ENCODE results near the gene ANGPT4. TPM values are rescaled to one million over a fixed set of nuclear protein-coding genes. Genes with fewer than 3 reads are reported as not detected.
"Not testable (repeated sequence)": the region's sequence is repeated elsewhere in the genome, so short reads cannot be mapped to it uniquely, and the experiment has no call there.

ANGPT4 gene
- polyA plus RNA-seq, 4 donors, result 0.01 to 0.70 TPM; not detected in 2

DNA sequence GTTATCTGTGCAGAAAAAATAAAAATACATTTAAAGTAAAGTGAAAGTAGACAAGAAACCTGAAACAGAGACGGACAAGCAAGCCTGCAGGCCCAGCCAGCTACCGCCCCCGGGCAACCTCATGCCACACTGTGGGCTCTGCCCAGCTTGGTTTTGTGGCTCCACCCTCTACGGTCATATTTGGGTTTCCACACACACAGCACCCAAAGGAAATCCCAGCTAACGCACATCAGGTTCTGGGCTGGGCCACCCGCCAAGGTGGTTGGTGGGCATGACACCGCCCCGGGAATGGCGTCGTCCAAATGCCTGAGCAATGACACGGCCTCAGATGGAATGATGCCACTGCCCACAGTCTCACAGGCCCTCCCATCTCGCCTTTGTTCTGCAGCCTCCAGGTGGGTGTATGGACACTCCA is 59.8 kb downstream of the ANGPT4 start:
- Histone ChIP-seq H3K4me3 (ENCODE audit: low read depth in 1 of 3, low read length in 3 of 3) (no peak overlapping the region), H3K36me3 (ENCODE audit: control insufficient read depth in 3 of 3, insufficient read depth in 2 of 3, low read depth in 1 of 3, low read length in 3 of 3) (peaks cover 0 to 4% (median 0%) of the 10 kb centered on the region in 3 donors), H3K27ac (ENCODE audit: low read depth in 1 of 3, low read length in 2 of 3) (no peak overlapping the region), H3K9me3 (ENCODE audit: control insufficient read depth in 2 of 2, insufficient read depth in 1 of 2, low read depth in 1 of 2, low read length in 1 of 2) (no peaks in the 10 kb centered on the region), H3K27me3 (ENCODE audit: control insufficient read depth in 3 of 3, insufficient read depth in 3 of 3, low read length in 3 of 3) (no peaks in the 10 kb centered on the region), H3K4me1 (ENCODE audit: control insufficient read depth in 3 of 3, insufficient read depth in 2 of 3, low read depth in 1 of 3, low read length in 2 of 3) (no peaks in the 10 kb centered on the region)
- DNase-seq (no peak), FAIRE-seq (no peak)
- 64 to 76% (median 66%) methylated on average over 12 of the region's 12 CpGs for WGBS, 3 donors

- peaks cover 0 to 4% (median 0%) of the 10 kb centered on the region in 3 donors for H3K36me3 ChIP-seq (ENCODE audit: control insufficient read depth in 3 of 3, insufficient read depth in 2 of 3, low read depth in 1 of 3, low read length in 3 of 3)
- WGBS, 3 donors, result 53 to 74% (median 64%) methylated on average over 10 to 11 of the region's 11 CpGs
- H3K9me3 ChIP-seq (ENCODE audit: control insufficient read depth in 2 of 2, insufficient read depth in 1 of 2, low read depth in 1 of 2, low read length in 1 of 2), result no peaks in the 10 kb centered on the region
- no peak overlapping the region for H3K27ac ChIP-seq (ENCODE audit: low read depth in 1 of 3, low read length in 2 of 3)
- FAIRE-seq (no peak), DNase-seq (no peak)
- no peaks in the 10 kb centered on the region for H3K4me1 ChIP-seq (ENCODE audit: control insufficient read depth in 3 of 3, insufficient read depth in 2 of 3, low read depth in 1 of 3, low read length in 2 of 3)
- no peaks in the 10 kb centered on the region for H3K27me3 ChIP-seq (ENCODE audit: control insufficient read depth in 3 of 3, insufficient read depth in 3 of 3, low read length in 3 of 3)
- no peak overlapping the region for H3K4me3 ChIP-seq (ENCODE audit: low read depth in 1 of 3, low read length in 3 of 3)
Observed at GRCh38 chr20:855466-856360, 60.4 kb downstream of the ANGPT4 start.

GRCh38 chr20:854601-855000 is 61.5 kb downstream of the ANGPT4 start:
- 57 to 68% (median 64%) methylated on average over 6 of the region's 6 CpGs for WGBS, 3 donors
- Histone ChIP-seq H3K4me3 (ENCODE audit: low read depth in 1 of 3, low read length in 3 of 3) (no peak overlapping the region), H3K36me3 (ENCODE audit: control insufficient read depth in 3 of 3, insufficient read depth in 2 of 3, low read depth in 1 of 3, low read length in 3 of 3) (peaks cover 0 to 4% (median 0%) of the 10 kb centered on the region in 3 donors), H3K27ac (ENCODE audit: low read depth in 1 of 3, low read length in 2 of 3) (no peak overlapping the region), H3K4me1 (ENCODE audit: control insufficient read depth in 3 of 3, insufficient read depth in 2 of 3, low read depth in 1 of 3, low read length in 2 of 3) (no peaks in the 10 kb centered on the region), H3K27me3 (ENCODE audit: control insufficient read depth in 3 of 3, insufficient read depth in 3 of 3, low read length in 3 of 3) (no peaks in the 10 kb centered on the region), H3K9me3 (ENCODE audit: control insufficient read depth in 2 of 2, insufficient read depth in 1 of 2, low read depth in 1 of 2, low read length in 1 of 2) (no peaks in the 10 kb centered on the region)
- DNase-seq (no peak), FAIRE-seq (no peak)

GRCh38 chr20:853406-853996 is 62.6 kb downstream of the ANGPT4 start:
- peaks cover 0 to 4% (median 0%) of the 10 kb centered on the region in 3 donors for H3K36me3 ChIP-seq (ENCODE audit: control insufficient read depth in 3 of 3, insufficient read depth in 2 of 3, low read depth in 1 of 3, low read length in 3 of 3)
- DNase-seq, result no peak
- no peaks in the 10 kb centered on the region for H3K4me1 ChIP-seq (ENCODE audit: control insufficient read depth in 3 of 3, insufficient read depth in 2 of 3, low read depth in 1 of 3, low read length in 2 of 3)
- no peak overlapping the region for H3K27ac ChIP-seq (ENCODE audit: low read depth in 1 of 3, low read length in 2 of 3)
- H3K9me3 ChIP-seq (ENCODE audit: control insufficient read depth in 2 of 2, insufficient read depth in 1 of 2, low read depth in 1 of 2, low read length in 1 of 2), result no peaks in the 10 kb centered on the region
- 88 to 91% (median 90%) methylated on average over 4 of the region's 4 CpGs for WGBS, 3 donors
- no peaks in the 10 kb centered on the region for H3K27me3 ChIP-seq (ENCODE audit: control insufficient read depth in 3 of 3, insufficient read depth in 3 of 3, low read length in 3 of 3)
- no peak for FAIRE-seq
- H3K4me3 ChIP-seq (ENCODE audit: low read depth in 1 of 3, low read length in 3 of 3), result no peak overlapping the region

DNA sequence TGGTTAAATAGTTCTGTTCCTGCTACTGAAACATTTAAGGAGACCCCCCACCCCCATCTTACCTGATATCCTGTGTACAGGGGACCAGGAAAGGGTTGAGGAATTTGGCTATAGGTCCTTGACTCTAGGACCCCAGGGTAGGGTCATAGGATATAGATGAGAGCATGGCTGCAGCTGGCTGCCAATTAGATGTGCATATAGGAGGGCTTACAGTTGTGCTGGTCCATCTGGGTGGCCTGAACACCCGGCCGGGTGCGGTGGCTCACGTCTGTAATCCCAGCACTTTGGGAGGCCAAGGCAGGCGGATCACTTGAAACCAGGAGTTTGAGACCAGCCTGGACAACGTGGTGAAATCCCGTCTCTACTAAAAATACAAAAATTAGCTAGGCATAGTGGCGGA is 67.4 kb downstream of the ANGPT4 start:
- not testable (repeated sequence) for H3K9me3 ChIP-seq (ENCODE audit: control insufficient read depth in 2 of 2, insufficient read depth in 1 of 2, low read depth in 1 of 2, low read length in 1 of 2); H3K27ac ChIP-seq (ENCODE audit: low read depth in 1 of 3, low read length in 2 of 3); H3K27me3 ChIP-seq (ENCODE audit: control insufficient read depth in 3 of 3, insufficient read depth in 3 of 3, low read length in 3 of 3); H3K4me1 ChIP-seq (ENCODE audit: control insufficient read depth in 3 of 3, insufficient read depth in 2 of 3, low read depth in 1 of 3, low read length in 2 of 3); FAIRE-seq; H3K4me3 ChIP-seq (ENCODE audit: low read depth in 1 of 3, low read length in 3 of 3); DNase-seq
- H3K36me3 ChIP-seq (ENCODE audit: control insufficient read depth in 3 of 3, insufficient read depth in 2 of 3, low read depth in 1 of 3, low read length in 3 of 3), result peaks cover 0 to 17% (median 0%) of the 10 kb centered on the region in 3 donors
- 89 to 95% (median 92%) methylated on average over 8 of the region's 8 CpGs for WGBS, 3 donors

DNA sequence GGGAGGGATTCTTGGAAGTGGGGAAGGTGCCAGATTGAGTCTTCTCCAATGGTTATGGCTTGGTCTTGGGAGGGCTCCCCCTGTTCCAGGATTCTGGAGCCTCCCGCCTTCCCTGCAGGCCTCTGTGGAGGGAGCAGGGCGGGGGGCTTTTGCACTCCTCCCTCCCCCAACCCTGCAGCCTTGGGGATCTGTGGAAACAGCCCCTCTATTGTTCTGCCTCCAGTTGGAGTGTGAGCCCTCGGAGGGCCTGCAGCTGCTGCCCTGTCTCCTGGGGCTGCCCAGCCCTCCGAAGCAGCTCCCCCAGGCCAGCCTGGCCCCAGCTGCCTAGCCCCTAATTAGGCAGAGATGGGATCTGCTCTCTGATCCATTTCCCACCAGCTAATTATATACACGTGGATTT is 67.9 kb downstream of the ANGPT4 start:
- Histone ChIP-seq H3K27me3 (ENCODE audit: control insufficient read depth in 3 of 3, insufficient read depth in 3 of 3, low read length in 3 of 3) (no peaks in the 10 kb centered on the region), H3K4me1 (ENCODE audit: control insufficient read depth in 3 of 3, insufficient read depth in 2 of 3, low read depth in 1 of 3, low read length in 2 of 3) (peaks cover 3 to 5% (median 3%) of the 10 kb centered on the region in 3 donors), H3K27ac (ENCODE audit: low read depth in 1 of 3, low read length in 2 of 3) (no peak overlapping the region), H3K36me3 (ENCODE audit: control insufficient read depth in 3 of 3, insufficient read depth in 2 of 3, low read depth in 1 of 3, low read length in 3 of 3) (peaks cover 0 to 17% (median 0%) of the 10 kb centered on the region in 3 donors), H3K4me3 (ENCODE audit: low read depth in 1 of 3, low read length in 3 of 3) (no peak overlapping the region), H3K9me3 (ENCODE audit: control insufficient read depth in 2 of 2, insufficient read depth in 1 of 2, low read depth in 1 of 2, low read length in 1 of 2) (no peaks in the 10 kb centered on the region)
- FAIRE-seq, result no peak
- no peak for DNase-seq
- WGBS, 3 donors, result 88 to 91% (median 89%) methylated on average over 5 of the region's 5 CpGs

GRCh38 chr20:846894-847278 is 69.2 kb downstream of the ANGPT4 start:
- no peak for DNase-seq
- no peak overlapping the region for H3K4me3 ChIP-seq (ENCODE audit: low read depth in 1 of 3, low read length in 3 of 3)
- peaks cover 3 to 5% (median 4%) of the 10 kb centered on the region in 3 donors for H3K4me1 ChIP-seq (ENCODE audit: control insufficient read depth in 3 of 3, insufficient read depth in 2 of 3, low read depth in 1 of 3, low read length in 2 of 3)
- H3K27me3 ChIP-seq (ENCODE audit: control insufficient read depth in 3 of 3, insufficient read depth in 3 of 3, low read length in 3 of 3), result peaks cover 0 to 2% (median 0%) of the 10 kb centered on the region in 3 donors
- H3K9me3 ChIP-seq (ENCODE audit: control insufficient read depth in 2 of 2, insufficient read depth in 1 of 2, low read depth in 1 of 2, low read length in 1 of 2), result no peaks in the 10 kb centered on the region
- no peak for FAIRE-seq
- peak overlapping the region in 1 of 3 donors; percentile 53 for H3K27ac ChIP-seq (ENCODE audit: low read depth in 1 of 3, low read length in 2 of 3)
- H3K36me3 ChIP-seq (ENCODE audit: control insufficient read depth in 3 of 3, insufficient read depth in 2 of 3, low read depth in 1 of 3, low read length in 3 of 3), result peaks cover 0 to 16% (median 0%) of the 10 kb centered on the region in 3 donors
- WGBS, 3 donors, result 57 to 81% (median 67%) methylated on average over 7 of the region's 7 CpGs

DNA sequence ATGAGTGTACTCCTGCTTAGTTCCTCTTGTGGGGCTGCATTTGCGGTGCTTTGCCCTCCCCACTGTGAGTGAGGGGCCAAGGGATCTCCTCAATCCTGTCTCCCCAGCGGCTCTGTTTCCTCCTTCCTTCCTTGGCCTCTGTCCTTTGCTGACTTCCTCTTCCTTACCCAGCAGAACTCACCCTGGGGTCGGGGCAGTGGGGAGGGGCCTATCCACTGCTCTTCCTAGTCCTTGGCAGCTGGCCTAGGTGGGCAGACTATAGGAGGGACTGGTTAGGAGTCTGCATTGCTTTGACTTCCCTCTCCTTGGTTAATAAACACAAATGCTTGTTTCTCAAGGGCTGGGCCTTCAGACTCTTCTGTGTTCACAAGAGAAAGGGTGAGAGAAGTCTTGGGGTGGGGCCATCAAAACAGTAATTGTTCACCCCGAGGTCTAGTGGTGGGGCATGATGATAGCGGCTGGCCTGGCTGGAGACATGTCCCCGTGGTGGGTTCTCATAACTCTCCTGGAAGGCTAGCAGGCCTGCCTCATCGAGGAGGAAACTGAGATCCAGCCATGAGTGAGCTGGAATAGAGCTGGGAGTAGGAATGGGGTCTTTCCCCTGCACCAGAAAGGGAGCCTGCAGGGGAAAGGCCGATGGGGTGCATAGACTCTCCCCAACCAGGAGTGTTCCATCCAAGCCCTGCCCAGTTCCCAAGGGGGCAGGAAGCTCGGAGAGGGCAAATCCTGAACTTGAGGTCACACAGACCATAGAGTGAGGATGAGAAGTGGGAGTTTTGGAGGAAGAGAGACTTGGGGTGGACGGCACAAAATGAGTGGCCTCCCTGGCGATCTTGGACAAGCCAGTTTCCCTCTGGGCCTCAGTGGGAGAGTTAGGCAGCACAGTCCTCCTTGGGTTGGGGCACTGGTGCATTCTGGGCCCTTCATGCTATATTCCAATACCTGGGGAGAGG is 69.9 kb downstream of the ANGPT4 start:
- DNase-seq, result no peak
- 58 to 68% (median 61%) methylated on average over 11 of the region's 11 CpGs for WGBS, 3 donors

More for the DNA sequence above, 69.9 kb downstream of the ANGPT4 start:
- no peak for FAIRE-seq
- H3K27ac ChIP-seq (ENCODE audit: low read depth in 1 of 3, low read length in 2 of 3), result peak overlapping the region in 1 of 3 donors; percentile 52
- H3K4me3 ChIP-seq (ENCODE audit: low read depth in 1 of 3, low read length in 3 of 3), result peak overlapping the region in 2 of 3 donors; percentile 19 to 27
- peaks cover 0 to 9% (median 0%) of the 10 kb centered on the region in 3 donors for H3K27me3 ChIP-seq (ENCODE audit: control insufficient read depth in 3 of 3, insufficient read depth in 3 of 3, low read length in 3 of 3)
- H3K9me3 ChIP-seq (ENCODE audit: control insufficient read depth in 2 of 2, insufficient read depth in 1 of 2, low read depth in 1 of 2, low read length in 1 of 2), result no peaks in the 10 kb centered on the region
- H3K4me1 ChIP-seq (ENCODE audit: control insufficient read depth in 3 of 3, insufficient read depth in 2 of 3, low read depth in 1 of 3, low read length in 2 of 3), result peaks cover 3 to 10% (median 5%) of the 10 kb centered on the region in 3 donors
- peaks cover 0 to 16% (median 0%) of the 10 kb centered on the region in 3 donors for H3K36me3 ChIP-seq (ENCODE audit: control insufficient read depth in 3 of 3, insufficient read depth in 2 of 3, low read depth in 1 of 3, low read length in 3 of 3)
